Natural killer cell treated with Interleukin-12 subunit alpha and Interleukin-12 subunit beta and Interleukin-15 and Interleukin-18, amount 100 ng/mL, for 72 hours (primary cell): ENCODE results near the gene OTOL1. TPM values are rescaled to one million over a fixed set of nuclear protein-coding genes. Genes with fewer than 3 reads are reported as not detected.

Experiments used
- ATAC-seq, 2 donors: fragments of 150-1000 bp; cut with Tn5 transposase in 1 of 2; sonication (Bioruptor Pico), chemical (Tn5 transposase) in 1 of 2; 2 replicates each; pipeline ENCODE4 v1.10.0; 2021
- DNase-seq: peaks from one replicate; pipeline ENCODE4 v3.0.0; 2022; ENCODE audit warnings: low spot score
- H3K27ac Mint-ChIP-seq, 2 donors: 1 replicate in 1 of 2; 2 replicates in 1 of 2; pipeline ENCODE4 v1.8.0; 2022; ENCODE audit warnings: mixed read lengths in 2 of 2, mild to moderate bottlenecking in 1 of 2, moderate library complexity in 1 of 2
- H3K27me3 Mint-ChIP-seq, 2 donors: 1 replicate in 1 of 2; 2 replicates in 1 of 2; pipeline ENCODE4 v1.8.0; 2022; ENCODE audit warnings: mixed read lengths in 2 of 2
- H3K36me3 Mint-ChIP-seq: one replicate; pipeline ENCODE4 v1.8.0; 2022; ENCODE audit warnings: mixed read lengths
- H3K4me1 Mint-ChIP-seq, 2 donors: 1 replicate in 1 of 2; 2 replicates in 1 of 2; pipeline ENCODE4 v1.8.0; 2022; ENCODE audit warnings: low read depth in 2 of 2, mixed read lengths in 2 of 2, mild to moderate bottlenecking in 1 of 2
- H3K4me3 Mint-ChIP-seq: one replicate; pipeline ENCODE4 v1.8.0; 2022; ENCODE audit warnings: mixed read lengths
- H3K9me3 Mint-ChIP-seq: 2 replicates; pipeline ENCODE4 v1.8.0; 2022; ENCODE audit warnings: mixed read lengths
- total RNA-seq, 2 donors: library from RNA; stranded (reverse); gene quantifications; one replicate each; pipeline ENCODE4 v1.2.3, GENCODE V29; 2022

OTOL1 gene
- total RNA-seq, 2 donors from 2014 or later: not detected

GRCh38 chr3:161498259-161498921 is 1.8 kb downstream of the OTOL1 start:
- no peak overlapping the region for H3K27ac Mint-ChIP-seq
- no peak for ATAC-seq

GRCh38 chr3:161500068-161500796 is 3.6 kb downstream of the OTOL1 start:
- Mint-ChIP-seq H3K4me1 (no peaks in the 10 kb centered on the region), H3K4me3 (no peak overlapping the region), H3K9me3 (no peaks in the 10 kb centered on the region), H3K27me3 (peaks cover 0 to 6% of the 10 kb centered on the region in 2 donors), H3K27ac (no peak overlapping the region), H3K36me3 (no peaks in the 10 kb centered on the region)
- no peak for ATAC-seq
- DNase-seq: no peak

More at GRCh38 chr3:161498259-161498921, 1.8 kb downstream of the OTOL1 start:
- H3K9me3 Mint-ChIP-seq: no peaks in the 10 kb centered on the region
- DNase-seq: no peak
- no peaks in the 10 kb centered on the region for H3K36me3 Mint-ChIP-seq
- peaks cover 0 to 12% of the 10 kb centered on the region in 2 donors for H3K27me3 Mint-ChIP-seq
- H3K4me1 Mint-ChIP-seq: no peaks in the 10 kb centered on the region
- no peak overlapping the region for H3K4me3 Mint-ChIP-seq

DNA sequence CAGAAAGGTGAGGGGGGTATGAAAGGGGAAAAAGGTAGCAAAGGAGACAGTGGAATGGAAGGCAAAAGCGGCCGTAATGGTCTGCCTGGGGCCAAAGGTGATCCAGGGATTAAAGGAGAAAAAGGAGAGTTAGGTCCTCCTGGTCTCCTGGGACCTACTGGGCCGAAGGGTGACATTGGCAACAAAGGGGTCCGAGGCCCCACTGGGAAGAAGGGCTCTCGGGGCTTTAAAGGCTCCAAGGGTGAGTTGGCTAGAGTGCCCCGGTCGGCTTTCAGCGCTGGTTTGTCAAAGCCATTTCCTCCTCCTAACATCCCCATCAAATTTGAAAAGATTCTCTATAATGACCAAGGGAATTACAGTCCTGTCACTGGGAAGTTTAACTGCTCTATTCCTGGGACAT is 6.7 kb downstream of the OTOL1 start:
- H3K27ac Mint-ChIP-seq: no peak overlapping the region

GRCh38 chr3:161508852-161509477 is 12.4 kb downstream of the OTOL1 start:
- Mint-ChIP-seq H3K36me3 (no peaks in the 10 kb centered on the region), H3K27ac (no peak overlapping the region), H3K9me3 (peaks cover 3% of the 10 kb centered on the region), H3K4me1 (no peaks in the 10 kb centered on the region), H3K27me3 (peaks cover 0 to 2% of the 10 kb centered on the region in 2 donors), H3K4me3 (no peak overlapping the region)
- DNase-seq: no peak
- ATAC-seq: no peak

More for the DNA sequence above, 6.7 kb downstream of the OTOL1 start:
- no peak for ATAC-seq
- Mint-ChIP-seq H3K4me1 (no peaks in the 10 kb centered on the region), H3K4me3 (no peak overlapping the region), H3K27me3 (peaks cover 0 to 6% of the 10 kb centered on the region in 2 donors), H3K9me3 (no peaks in the 10 kb centered on the region), H3K36me3 (no peaks in the 10 kb centered on the region)
- DNase-seq: no peak

GRCh38 chr3:161510510-161511260 is 14.1 kb downstream of the OTOL1 start:
- ATAC-seq: no peak
- Mint-ChIP-seq H3K4me1 (no peaks in the 10 kb centered on the region), H3K27me3 (peaks cover 0 to 2% of the 10 kb centered on the region in 2 donors), H3K9me3 (peaks cover 3% of the 10 kb centered on the region), H3K27ac (no peak overlapping the region), H3K36me3 (no peaks in the 10 kb centered on the region), H3K4me3 (no peak overlapping the region)
- no peak for DNase-seq

DNA sequence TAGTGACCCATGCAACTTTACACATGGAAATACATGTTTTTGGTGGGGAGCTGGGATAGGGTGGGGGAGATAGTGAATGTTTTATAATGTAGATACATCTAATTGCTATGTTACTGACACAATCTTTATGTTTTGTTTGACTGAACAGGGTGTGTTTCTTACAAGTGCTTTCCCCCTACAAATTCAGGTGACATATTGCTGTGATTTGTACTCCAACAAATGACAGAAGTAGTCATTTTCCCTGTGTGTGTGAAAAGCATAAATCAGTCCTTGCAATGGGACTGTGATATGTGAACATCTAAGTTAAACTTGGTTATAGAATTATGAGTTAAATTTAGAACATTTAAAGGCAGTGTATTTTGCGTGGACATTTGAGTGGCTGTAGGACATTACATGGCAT is 27.3 kb downstream of the OTOL1 start:
- H3K36me3 Mint-ChIP-seq: no peaks in the 10 kb centered on the region
- ATAC-seq (no peak), DNase-seq (no peak)
- no peaks in the 10 kb centered on the region for H3K4me1 Mint-ChIP-seq
- H3K27ac Mint-ChIP-seq: no peak overlapping the region
- H3K27me3 Mint-ChIP-seq: no peaks in the 10 kb centered on the region
- H3K9me3 Mint-ChIP-seq: no peaks in the 10 kb centered on the region
- no peak overlapping the region for H3K4me3 Mint-ChIP-seq

DNA sequence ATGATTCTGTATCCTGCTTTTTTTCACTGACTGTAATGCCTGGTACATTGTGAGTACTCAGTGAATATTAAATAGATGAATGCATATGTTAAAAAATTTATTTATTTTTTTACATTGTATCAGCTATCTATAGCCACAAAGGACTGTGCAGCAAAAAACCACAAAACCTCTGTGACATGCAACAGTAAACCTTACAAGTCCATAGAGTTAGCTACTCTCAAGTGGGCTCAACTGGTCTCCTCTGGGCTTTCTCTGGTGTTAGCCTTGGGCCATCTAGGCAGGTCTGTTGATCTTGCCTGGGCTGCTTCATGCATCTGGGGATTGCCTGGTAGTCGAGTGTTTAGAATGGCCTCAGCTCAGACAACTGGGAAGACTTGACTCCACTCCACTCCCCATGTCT is 35.3 kb downstream of the OTOL1 start:
- Mint-ChIP-seq H3K36me3 (no peaks in the 10 kb centered on the region), H3K9me3 (no peaks in the 10 kb centered on the region), H3K4me1 (no peaks in the 10 kb centered on the region), H3K27ac (no peak overlapping the region), H3K4me3 (no peak overlapping the region), H3K27me3 (no peaks in the 10 kb centered on the region)
- ATAC-seq (no peak), DNase-seq (no peak)

- Mint-ChIP-seq H3K4me3 (no peak overlapping the region), H3K27me3 (no peaks in the 10 kb centered on the region), H3K27ac (no peak overlapping the region), H3K4me1 (no peaks in the 10 kb centered on the region), H3K9me3 (peaks cover 3% of the 10 kb centered on the region), H3K36me3 (no peaks in the 10 kb centered on the region)
- ATAC-seq: no peak
- no peak for DNase-seq
These were observed 44.0 kb downstream of the OTOL1 start for GRCh38 chr3:161540594-161540993.

- Mint-ChIP-seq H3K9me3 (peaks cover 5% of the 10 kb centered on the region), H3K4me1 (no peaks in the 10 kb centered on the region), H3K27me3 (no peaks in the 10 kb centered on the region), H3K36me3 (no peaks in the 10 kb centered on the region), H3K27ac (no peak overlapping the region), H3K4me3 (no peak overlapping the region)
- DNase-seq (no peak), ATAC-seq (no peak)
These were observed 49.2 kb downstream of the OTOL1 start for GRCh38 chr3:161545824-161546223.

- H3K4me1 Mint-ChIP-seq: no peaks in the 10 kb centered on the region
- ATAC-seq (no peak), DNase-seq (no peak)
- no peak overlapping the region for H3K4me3 Mint-ChIP-seq
- peaks cover 0 to 4% of the 10 kb centered on the region in 2 donors for H3K27me3 Mint-ChIP-seq
- peaks cover 3% of the 10 kb centered on the region for H3K9me3 Mint-ChIP-seq
- no peaks in the 10 kb centered on the region for H3K36me3 Mint-ChIP-seq
- no peak overlapping the region for H3K27ac Mint-ChIP-seq
These were observed 51.7 kb downstream of the OTOL1 start for GRCh38 chr3:161548301-161548700.

- H3K27ac Mint-ChIP-seq: no peak overlapping the region
- no peak overlapping the region for H3K4me3 Mint-ChIP-seq
- H3K36me3 Mint-ChIP-seq: no peaks in the 10 kb centered on the region
These were observed 52.7 kb downstream of the OTOL1 start for GRCh38 chr3:161549261-161549660.

DNA sequence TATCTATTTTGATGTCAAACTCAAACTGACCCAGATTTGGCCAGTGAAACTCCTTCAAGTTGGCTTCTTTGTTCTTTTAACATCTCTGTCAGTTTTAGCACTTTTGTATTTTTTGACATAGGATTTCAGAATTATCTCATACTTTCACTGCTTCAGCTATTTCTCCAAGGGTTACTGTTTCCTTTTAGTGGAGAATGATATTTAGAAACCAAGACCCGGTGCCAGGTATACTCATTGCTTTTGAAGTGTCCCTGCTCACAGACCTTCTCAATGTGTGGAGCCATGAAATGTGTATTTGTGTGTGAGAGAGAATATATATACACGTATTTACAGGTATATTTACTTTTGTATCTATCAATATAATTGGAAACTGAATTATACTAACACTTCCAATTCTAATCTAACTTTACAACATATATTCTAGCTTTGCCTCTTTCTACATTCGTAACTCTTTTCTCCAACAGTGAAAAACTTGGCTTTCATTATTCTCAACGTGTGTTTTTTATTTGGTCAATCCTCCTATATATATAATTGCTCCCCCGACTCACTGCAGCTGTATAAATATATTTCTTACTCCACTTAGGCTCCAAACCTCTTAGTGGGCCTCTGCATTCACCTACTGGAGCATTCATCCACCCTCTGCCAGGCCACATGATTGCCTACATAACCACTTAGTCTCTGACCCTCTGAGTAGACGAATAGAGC is 54.0 kb downstream of the OTOL1 start:
- DNase-seq (no peak), ATAC-seq (no peak)
- peaks cover 0 to 4% of the 10 kb centered on the region in 2 donors for H3K27me3 Mint-ChIP-seq
- peaks cover 3% of the 10 kb centered on the region for H3K9me3 Mint-ChIP-seq
- no peak overlapping the region for H3K4me3 Mint-ChIP-seq
- H3K4me1 Mint-ChIP-seq: no peaks in the 10 kb centered on the region
- no peaks in the 10 kb centered on the region for H3K36me3 Mint-ChIP-seq
- H3K27ac Mint-ChIP-seq: no peak overlapping the region

More at GRCh38 chr3:161549261-161549660, 52.7 kb downstream of the OTOL1 start:
- Mint-ChIP-seq H3K9me3 (peaks cover 3% of the 10 kb centered on the region), H3K4me1 (no peaks in the 10 kb centered on the region), H3K27me3 (peaks cover 0 to 4% of the 10 kb centered on the region in 2 donors)
- DNase-seq (no peak), ATAC-seq (no peak)

- DNase-seq (no peak), ATAC-seq (no peak)
- Mint-ChIP-seq H3K27me3 (peaks cover 0 to 4% of the 10 kb centered on the region in 2 donors), H3K9me3 (peaks cover 3% of the 10 kb centered on the region), H3K4me3 (no peak overlapping the region), H3K4me1 (no peaks in the 10 kb centered on the region), H3K27ac (no peak overlapping the region), H3K36me3 (no peaks in the 10 kb centered on the region)
These were observed 55.1 kb downstream of the OTOL1 start for GRCh38 chr3:161551697-161552096.
